CD4-positive, alpha-beta T cell treated with Interleukin-10 for 1 hour (primary cell): ENCODE data around the gene FBXW9.
"Not testable (repeated sequence)": the region's sequence is repeated elsewhere in the genome, so short reads cannot be mapped to it uniquely, and the experiment has no call there.

Experiments
- DNase-seq: peaks from one replicate; pipeline ENCODE4 v3.0.0-alpha.2; 2020

FBXW9 gene

DNA sequence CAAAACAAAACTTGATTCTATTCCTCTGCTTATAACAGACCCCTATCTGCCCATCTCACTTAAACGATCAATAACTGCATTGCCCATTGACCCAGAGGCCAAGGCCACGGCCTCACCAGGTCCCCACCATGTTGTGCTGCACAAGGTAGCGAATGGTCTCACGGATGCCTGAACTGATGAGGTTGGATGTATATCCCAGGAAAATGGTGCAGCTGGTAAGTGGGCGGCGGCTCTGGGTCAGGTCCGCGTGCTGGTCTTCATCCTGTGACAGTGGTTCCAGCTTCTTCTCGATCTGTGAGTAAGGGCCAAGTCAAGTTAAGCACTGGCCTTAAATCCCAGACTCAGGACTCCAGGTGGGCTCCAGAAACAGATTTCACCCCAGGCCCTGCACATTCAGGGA is 16.4 kb downstream of the FBXW9 start:
- DNase-seq = no peak

DNA sequence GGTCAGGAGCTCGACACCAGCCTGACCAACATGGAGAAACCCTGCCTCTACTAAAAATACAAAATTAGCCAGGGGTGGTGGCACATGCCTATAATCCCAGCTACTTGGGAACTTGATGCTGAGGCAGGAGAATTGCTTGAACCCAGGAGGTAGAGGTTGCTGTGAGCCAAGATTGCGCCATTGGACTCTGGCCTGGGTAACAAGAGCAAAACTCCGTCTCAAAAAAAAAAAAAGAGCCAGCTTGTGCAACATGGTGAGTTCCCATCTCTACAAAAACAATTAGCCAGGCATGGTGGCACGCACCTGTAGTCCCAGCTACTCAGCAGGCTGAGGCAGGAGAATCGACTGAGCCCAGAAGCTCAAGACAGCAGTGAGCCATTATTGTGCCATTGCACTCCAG is 18.4 kb downstream of the FBXW9 start:
- DNase-seq = not testable (repeated sequence)

DNA sequence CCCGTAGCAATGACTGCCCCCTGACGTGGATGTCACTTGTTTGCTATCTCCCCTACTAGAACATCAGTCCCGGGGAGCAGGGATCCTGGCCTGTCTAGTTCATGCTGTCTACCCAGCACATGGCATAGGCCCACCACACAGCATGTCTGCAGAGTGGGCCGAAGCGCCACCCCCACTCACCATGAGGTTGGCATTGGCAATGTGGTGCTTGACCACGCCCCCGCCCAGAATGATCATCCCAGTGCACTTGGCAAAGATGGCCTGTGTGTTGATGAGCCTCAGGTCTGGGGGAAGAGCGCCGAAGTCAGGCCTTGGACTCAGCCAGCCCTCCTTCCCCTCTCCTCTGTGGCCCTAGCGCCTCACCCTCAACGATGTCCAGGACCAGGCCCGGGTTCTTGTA is 19.5 kb downstream of the FBXW9 start:
- DNase-seq = no peak

DNA sequence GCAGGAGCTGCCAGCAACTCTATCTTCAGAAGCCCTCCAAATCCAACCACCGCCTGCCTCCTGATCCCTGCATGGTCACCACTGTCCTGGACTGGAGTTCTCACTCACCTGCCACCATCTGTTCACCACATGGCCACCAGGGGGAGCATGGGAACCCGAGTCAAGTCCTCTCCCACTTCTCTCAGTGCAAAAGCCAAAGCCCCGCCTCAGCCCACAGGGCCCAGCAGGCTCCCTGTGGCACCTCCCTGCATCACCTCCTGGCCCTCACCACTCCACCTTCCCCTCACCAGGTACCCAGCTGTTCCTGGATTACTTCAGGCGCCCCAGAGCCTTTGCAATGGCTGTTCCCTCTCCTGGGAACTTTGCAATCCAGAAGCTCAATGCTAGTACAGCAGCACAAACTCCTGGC is 20.0 kb downstream of the FBXW9 start:
- peak; percentile 84 for DNase-seq

DNA sequence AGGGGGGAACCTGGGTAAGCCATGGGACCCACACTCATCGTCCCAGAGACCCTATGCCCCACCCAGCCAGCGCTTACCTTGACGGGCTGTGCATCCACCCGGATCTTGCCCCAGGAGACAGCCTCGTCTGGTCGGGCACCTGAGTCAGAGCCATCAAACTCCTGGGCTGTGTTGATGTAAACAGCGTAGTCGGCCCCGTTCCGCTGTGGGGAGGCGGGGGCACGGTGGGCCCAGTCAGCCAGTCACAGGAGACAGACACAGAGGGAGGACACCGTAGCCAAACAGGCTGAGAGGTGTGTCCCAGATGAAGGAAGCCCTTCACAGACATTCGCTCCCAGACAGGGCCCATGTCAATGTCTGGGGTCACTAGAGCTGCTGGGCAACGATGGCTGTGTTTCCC is 20.5 kb downstream of the FBXW9 start:
- no peak for DNase-seq

DNA sequence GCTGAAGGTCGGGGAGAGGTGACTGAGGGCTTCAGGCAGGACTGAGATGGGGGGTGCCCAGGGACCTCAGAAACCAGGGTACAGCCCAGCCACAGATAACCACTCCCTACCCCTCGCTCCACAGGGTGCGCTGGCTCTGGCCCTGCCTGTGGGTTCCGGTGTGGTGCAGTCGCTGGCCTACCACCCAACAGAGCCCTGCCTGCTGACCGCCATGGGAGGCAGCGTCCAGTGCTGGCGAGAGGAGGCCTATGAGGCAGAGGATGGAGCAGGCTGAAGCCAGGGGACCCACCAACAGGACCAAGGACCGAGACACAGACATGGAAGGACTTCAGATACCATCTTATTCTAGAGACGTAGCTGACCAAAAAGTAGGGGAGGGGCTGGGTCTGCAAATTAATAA is 21.0 kb downstream of the FBXW9 start:
- no peak for DNase-seq

DNA sequence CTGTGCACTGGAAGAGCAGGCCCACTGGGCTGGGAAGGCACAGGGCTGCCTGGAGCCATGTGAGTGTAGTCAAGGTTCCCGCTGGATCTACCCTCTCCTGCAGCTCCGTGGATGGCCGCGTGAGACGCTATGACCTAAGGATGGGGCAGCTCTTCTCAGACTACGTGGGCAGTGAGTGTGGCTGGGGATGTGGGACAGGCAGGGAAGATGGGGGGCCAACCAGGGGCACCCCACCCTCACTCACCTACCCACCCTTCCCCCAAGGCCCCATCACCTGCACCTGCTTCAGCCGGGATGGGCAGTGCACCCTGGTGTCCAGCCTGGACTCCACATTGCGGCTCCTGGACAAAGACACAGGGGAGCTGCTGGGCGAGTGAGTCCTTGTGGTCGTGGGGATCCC is 23.7 kb downstream of the FBXW9 start:
- DNase-seq = no peak

DNA sequence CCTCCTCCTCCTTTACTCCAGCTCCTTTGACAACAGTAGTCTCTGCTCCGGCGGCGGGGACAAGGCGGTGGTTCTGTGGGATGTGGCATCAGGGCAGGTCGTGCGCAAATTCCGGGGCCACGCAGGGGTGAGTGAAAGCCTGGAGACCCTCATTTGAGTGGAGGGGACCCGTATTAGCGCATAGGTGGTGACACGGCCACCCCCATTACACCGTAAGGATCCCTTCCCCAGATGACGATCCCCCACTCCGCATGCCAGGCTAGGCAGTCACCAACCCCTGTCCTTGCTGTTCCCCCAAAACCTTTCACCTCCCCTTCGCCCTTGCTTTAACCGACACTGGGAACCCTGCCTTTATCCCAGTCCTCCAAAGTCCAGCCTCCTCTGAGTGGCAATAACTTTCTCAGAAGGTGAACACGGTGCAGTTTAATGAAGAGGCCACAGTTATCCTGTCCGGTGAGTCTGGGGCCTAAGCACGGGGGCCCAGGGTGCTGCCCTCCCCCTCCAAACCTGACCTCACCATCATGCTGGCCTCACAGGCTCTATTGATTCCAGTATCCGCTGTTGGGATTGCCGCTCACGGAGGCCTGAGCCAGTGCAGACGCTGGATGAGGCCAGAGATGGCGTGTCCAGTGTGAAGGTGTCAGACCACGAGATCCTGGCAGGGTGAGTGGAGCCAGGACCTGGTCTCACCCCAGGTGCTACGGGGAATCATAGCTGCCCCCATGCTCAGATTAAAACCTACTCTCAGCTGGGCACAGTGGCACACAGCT is 26.1 kb downstream of the FBXW9 start:
- DNase-seq = no peak

DNA sequence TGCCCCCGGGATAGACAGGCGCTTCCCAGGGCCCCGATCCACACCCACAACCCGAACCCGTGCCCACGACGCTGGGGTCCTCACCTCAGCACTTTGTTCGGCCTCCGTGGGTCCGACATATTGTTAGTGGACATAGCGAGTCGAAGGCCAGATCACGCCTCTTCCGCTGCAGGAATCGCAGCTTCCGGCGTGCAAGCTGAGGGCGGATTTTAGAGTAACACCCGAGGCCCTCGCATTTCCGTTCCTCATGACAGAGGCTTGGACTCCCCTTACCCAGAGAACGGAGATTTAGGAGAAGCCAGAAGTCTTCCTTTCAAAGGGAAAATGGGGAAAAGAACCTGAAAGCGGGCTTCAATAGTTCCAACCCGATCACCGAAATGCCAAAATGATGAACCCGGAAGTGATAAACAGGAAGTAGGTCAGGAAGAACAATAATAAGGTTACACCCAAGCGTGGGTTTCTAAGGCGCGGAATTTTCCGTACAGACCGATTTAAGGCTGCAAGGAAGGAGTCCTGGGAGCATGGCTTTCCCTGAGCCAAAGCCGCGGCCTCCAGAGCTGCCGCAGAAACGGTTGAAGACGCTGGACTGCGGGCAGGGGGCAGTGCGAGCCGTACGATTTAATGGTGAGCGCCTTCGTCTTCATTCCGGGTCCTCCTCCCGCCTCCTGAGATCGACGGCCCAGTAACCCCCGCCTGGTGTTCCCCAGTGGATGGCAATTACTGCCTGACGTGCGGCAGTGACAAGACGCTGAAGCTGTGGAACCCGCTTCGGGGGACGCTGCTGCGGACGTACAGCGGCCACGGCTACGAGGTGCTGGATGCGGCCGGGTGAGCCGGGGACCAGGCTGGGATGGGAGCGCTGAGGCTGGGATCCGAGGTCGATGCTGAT is 26.9 kb downstream of the FBXW9 start:
- DNase-seq = peak; percentile 82

DNA sequence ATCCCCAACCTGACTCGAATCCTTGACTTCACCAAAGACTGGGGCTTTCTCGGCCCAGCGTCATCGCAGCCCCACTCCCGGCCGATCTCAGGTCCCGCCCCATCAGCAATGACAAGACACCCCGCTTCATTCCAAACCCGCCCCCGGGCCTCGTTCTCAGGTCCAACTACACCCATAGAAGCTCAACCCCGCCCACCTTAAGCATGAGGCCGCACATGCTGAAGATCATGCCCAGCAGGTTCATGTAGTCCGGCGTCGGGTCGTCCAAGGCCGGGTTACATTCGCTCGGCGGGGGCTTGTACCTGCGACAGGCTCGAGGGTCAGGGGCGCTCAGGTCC is 27.5 kb downstream of the FBXW9 start:
- peak; percentile 86 for DNase-seq

DNA sequence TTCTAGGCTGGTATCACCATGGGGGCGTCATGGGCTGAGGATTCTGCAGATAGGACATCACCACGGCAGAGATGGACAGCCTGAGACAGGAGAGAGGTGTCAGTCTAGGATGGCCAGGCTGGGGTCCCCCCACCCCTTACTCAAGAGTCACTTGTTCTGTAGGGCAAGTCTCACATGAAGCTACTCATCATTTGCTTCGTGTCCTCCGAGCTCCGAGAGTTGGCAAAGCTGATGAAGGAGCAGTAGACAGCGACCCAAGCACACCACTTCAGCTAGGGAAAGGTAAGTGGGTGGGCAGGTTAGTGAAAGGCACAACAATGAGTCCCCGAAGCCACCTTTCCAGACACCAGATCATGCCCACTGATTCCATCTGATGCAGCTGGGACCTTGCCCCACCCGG is 28.1 kb downstream of the FBXW9 start:
- DNase-seq = no peak

DNA sequence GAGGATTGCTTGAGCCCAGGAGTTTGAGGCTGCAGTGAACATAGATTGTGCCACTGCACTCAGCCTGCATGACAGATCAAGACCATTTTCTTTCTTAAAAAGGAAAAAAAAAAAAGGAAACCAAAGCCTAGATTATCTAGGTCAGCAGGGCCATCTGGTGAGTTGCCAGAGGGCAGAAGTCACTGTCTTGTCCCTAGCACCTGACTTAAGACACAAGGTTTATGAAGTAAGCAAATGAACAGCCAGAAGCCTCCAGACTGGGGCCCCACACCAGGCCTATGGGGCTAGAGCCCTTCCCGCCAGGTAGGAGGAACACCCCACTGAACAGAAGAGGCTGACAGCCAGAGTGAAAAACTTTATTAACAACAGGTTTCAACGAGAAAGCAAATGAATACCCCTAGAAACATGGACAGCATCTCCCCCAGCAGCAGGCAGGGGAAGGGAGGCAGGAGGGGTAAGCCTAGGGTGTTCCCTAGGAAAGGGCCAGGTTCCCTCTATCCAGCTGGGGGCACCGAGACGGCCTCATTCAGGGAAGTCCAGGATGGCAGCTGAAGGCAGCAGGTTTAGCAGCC is 28.6 kb downstream of the FBXW9 start:
- DNase-seq = no peak

DNA sequence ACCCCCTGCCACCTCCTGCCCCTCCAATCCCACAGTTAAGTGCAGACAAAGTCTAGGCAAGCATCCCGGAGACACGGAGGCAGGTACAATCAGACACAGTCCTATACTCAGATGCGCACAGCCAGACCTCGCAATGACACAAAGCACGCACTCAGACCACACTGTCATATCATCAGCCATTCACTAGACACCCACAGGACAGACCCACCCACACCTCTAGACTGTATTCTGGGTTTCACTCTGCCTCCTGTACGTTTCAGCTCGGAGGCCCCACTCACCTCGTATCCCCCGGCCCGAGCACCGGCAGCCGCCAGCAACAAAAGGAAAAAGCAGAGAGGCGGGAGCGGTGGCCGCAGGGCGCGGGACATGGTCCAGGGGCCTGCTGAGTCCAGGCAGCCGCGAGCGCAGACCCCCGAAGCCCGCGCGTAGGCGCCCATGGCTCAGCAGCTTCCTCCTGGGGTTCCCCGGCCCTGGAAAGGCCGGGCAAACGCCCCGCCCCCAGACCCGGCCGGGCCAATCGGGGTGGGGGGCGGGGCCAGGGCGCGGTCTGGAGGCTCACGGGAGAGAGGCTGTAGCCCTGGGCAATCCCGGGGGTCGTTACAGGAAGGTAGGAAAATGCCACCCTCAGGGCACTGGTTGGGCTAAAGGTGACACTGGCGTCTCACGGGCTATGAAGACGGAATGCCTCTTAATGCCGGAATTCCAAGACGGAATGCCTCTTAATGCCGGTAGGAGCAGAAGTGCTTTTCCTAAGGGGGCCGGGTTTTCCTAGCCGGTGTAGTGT is 30.0 kb downstream of the FBXW9 start, which contains the start of the genes MAN2B1 and WDR83:
MAN2B1 (minus strand) TSS at position 478 of the 784 bp plus-strand sequence; CDS start at position 437, 41 bp downstream.
WDR83 (plus strand) TSS at position 543 of the 784 bp plus-strand sequence. CDS start 2,984 bp downstream, outside the sequence.
- DNase-seq = peak; percentile 83

DNA sequence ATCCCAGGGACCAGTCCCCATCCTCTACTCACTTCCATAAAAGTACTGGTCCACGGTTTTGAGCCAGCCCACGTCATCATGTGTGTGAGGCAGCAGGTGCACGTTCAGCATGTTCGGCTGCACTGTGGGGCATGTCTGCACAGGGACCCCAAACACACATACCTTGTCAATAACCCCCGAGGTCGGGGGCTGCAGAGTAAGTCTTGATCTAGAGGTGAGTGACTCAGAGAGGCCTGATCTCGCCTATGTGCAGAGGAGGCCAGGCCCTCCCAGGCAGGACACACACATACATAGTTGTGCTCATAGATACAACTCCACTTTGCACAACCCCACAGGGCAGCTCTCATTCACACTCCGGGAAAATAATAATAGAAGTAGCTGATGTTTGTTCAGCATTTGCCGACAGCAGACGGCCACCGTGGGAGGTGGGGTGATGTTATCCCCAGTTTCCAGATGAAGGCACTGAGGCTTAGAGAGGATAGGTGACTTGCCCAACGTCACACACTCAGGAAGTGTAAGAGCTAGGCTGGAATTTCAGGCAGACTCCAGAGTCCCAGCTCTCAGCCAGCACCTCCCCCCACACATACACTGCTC is 30.7 kb downstream of the FBXW9 start:
- DNase-seq = no peak

DNA sequence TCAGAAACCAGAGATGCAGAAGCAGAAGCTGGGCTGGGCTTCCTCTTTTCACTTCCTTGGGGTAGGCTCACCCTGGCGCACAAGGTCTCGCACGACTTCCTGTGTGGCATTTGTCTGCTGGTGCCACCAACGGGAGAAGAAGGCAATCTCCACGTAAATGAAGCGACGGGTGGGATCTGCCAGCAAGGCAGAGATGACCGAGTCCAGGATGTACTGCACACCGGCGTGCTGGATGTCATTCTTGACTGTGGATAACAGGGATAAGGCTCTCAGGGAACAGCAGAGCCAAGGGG is 31.2 kb downstream of the FBXW9 start:
- DNase-seq = peak; percentile 65

DNA sequence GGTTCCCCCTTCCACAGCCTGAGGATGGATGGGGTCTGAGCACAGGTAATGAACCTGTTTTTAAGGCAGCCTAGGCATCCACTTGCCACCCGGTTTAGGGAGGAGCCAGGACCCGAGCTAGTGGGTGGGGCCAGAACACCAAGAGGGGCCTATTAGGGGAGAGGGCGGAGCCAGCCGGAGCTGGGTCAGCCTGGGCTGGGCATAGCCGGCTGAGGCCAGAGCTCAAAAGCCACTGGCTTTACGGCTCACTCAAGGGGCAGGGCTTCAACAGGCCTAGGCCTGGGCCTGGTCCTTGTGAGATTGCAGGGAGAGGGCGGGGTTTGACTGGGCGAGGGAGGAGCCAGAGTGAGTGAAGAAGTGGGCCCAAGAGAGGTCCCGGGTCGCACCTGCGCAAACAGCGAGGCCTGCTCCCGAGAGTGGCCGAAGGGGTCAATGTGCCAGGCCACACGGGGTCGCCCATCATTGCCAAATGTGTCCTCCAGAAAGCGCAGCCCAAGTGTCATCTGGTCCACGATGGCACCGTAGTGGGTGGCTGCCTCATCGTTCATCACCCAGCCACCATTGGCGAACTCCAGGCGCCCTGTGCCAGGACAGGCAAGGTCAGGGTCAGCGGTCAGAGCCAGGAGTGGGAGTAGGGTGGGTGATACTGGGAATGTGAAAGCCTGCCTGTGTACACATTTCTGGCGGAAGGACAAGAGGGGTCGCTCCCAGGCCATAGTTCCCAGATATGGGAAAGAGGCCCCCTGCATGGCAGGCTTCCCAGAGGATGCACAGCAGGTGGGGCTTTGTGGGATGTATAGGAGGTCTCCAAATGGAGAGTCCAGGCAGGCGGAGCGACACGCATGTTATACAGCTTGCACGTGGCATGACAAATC is 31.8 kb downstream of the FBXW9 start:
- no peak for DNase-seq

DNA sequence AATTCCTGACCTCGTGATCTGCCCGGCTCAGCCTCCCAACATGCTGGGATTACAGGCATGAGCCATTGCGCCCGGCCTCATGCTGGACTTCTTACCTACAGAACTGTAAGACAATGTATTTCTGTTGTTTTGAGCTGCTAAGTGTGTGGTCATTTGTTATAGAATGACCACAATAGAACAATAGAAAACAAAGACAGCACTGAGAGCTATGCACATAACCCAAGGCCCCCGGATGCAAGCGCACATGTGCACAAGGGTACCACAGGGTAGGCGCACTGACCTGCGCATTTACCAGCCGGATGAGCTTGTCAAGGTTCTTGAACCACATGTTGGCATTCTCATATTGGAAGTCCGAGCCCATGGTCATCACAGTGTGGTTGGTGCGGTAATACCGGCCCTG is 35.5 kb downstream of the FBXW9 start:
- DNase-seq = no peak

DNA sequence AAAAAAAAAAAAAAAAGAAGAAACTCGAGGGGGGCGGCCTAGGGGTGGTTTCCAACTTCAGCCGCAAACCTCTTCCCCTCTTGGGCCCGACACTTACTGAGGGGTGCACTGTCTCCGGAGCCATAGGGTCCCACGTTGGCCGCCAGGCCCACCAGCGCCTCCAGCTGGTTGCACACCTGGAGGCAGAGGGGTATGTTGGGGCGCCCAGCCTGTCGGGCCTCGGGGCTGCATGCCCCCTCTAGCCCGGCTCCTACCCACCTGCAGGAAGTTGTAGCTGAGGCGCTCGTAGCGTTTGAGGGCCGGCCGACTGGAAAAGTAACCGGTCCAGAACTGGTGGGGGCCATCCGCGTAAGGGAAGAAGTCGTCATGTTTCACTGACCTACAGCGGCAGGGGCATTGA is 38.5 kb downstream of the FBXW9 start:
- DNase-seq = no peak

DNA sequence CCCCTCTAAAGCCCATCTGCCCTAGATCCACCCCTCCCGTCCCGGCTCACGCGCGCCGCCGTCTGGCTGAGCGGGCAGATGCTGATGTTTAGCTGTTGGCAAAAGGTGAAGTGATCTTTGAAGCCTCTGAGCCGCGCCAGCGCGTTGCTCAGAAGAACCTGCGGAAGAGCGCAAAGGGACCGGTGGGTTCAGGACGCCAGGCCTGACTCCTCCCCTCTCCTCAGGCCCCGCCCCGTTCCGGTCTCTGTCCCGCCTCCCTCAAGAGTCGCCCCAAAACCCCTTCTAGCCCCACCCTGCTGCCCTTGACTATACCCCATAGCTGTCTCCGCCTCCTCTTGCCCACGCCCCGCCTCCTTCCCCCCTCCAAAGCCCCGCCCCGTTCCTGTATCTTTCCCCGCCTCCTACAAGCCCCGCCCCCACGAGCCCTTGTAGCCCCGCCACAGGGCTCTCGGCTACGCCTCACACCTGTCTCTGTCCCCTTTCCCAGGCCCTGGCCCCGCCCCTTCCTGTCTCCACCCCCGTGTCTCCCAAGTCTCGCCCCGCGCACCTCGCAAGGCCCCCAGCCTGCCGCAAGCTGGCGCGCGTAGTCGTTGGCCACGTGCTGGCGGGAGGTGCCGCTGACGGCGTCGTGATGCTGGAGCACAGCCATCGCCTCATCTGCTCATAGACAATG is 39.4 kb downstream of the FBXW9 start:
- no peak for DNase-seq

DNA sequence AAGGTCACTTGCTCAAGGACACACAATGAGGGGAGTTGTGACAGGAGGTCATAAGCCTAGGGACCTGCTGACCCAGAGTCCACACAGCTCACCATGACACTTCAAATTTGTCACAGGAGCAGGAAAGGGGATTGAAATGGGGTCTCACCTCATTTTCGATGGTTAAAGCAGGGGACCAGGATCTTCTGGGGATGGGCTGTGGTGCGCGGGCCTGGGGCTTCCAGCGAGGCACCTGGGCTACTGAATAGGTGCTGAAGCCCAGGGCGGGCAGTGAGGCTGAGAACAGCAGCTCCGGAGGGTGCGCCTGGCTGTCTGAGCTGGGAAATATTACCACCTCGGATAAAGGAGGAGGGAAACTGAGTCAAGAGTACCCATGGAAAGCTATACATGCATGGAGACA is 40.9 kb downstream of the FBXW9 start:
- no peak for DNase-seq

DNA sequence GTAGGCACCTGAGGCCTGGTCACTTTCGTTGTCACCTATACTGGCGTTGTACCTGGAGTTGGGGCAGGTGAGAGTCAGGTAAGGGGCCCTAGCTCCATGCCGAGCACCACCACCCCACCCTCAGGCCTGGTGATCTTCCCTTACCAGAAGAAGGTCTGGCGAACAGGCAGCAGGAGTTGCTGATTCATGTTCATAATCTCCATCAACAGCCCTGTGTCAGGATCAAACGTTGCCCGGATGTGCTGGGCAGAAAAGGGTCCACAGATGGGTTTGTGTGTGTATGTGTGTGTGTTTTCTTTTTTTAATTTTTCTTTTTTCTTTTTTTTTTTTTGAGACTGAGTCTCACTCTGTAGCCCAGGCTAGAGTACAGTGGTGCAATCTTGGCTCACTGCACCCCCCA is 44.2 kb downstream of the FBXW9 start:
- DNase-seq = no peak
